ENCODE data around the gene PARVA. TPM values are rescaled to one million over a fixed set of nuclear protein-coding genes. Genes with fewer than 3 reads are reported as not detected.

Gene PARVA
- total RNA-seq, 2 donors from 2014 or later, result 38.4 to 55.1 TPM

DNA sequence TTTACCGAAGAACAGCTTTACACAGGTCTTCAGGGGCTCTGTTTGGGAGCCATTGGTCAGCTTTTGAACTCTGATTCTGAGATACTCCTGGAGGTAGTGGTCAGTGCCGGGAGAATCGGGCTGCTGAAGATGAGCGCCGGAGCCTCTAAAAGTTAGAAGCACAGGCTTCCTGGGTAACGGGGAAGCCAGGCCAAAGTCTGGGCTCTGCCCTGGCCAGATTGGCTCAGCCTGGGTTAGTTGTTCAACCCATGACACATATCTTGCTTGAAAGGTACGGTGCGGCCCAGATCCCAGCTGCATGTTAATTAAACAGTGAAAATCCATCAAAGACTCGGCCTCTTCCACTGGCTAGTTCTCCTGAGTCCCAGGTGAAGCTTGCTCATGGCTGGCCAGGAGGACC is 18.0 kb downstream of the PARVA start:
- 92% methylated on average over 9 of the region's 9 CpGs for WGBS
- Histone ChIP-seq H3K4me3 (no peak overlapping the region), H3K9me3 (no peaks in the 10 kb centered on the region), H3K36me3 (no peaks in the 10 kb centered on the region), H3K27me3 (replicated peaks; ENCODE audit: insufficient read depth) (no peaks in the 10 kb centered on the region), H3K4me1 (replicated peaks) (peaks cover 4% of the 10 kb centered on the region), H3K27ac (no peak overlapping the region)
- DNase-seq (ENCODE audit: low spot score), result no peak
- intact Hi-C loops (cut with DNase I), result no loop called here
- TF ChIP-seq POLR2AphosphoS5 (IDR thresholded peaks at IDR 0.05) (no peak), POLR2A (IDR thresholded peaks at IDR 0.05) (no peak)
- TF ChIP-seq, protein P1, sequence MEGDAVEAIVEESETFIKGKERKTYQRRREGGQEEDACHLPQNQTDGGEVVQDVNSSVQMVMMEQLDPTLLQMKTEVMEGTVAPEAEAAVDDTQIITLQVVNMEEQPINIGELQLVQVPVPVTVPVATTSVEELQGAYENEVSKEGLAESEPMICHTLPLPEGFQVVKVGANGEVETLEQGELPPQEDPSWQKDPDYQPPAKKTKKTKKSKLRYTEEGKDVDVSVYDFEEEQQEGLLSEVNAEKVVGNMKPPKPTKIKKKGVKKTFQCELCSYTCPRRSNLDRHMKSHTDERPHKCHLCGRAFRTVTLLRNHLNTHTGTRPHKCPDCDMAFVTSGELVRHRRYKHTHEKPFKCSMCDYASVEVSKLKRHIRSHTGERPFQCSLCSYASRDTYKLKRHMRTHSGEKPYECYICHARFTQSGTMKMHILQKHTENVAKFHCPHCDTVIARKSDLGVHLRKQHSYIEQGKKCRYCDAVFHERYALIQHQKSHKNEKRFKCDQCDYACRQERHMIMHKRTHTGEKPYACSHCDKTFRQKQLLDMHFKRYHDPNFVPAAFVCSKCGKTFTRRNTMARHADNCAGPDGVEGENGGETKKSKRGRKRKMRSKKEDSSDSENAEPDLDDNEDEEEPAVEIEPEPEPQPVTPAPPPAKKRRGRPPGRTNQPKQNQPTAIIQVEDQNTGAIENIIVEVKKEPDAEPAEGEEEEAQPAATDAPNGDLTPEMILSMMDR (IDR thresholded peaks at IDR 0.05), result no peak

DNA sequence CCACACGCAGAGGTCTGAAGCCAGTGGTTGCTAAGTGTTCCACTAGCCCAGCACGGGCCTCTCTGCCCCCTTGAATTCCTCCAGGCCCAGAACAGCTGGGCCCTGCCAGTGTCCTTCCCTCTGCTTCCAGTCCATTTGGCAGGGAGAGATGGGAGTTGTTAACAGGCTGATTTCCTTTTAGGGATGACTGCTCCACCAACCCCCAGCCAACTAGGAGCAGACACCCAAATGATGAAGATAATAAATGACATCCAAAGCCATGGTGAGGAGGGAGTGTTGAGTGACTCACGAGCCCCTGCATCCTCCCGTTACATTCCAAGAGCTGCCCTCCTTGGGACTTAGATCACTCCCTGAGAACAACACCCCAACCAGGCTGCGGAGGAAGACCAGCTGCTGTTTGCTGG is 20.6 kb downstream of the PARVA start:
- Histone ChIP-seq H3K9me3 (no peaks in the 10 kb centered on the region), H3K4me3 (no peak overlapping the region), H3K27ac (peak overlapping the region; percentile 72 to 75), H3K27me3 (replicated peaks; ENCODE audit: insufficient read depth) (no peaks in the 10 kb centered on the region), H3K36me3 (no peaks in the 10 kb centered on the region), H3K4me1 (replicated peaks) (peaks cover 4% of the 10 kb centered on the region)
- 34% methylated on average over 5 of the region's 5 CpGs for WGBS
- intact Hi-C loops (cut with DNase I), result no loop called here
- TF ChIP-seq POLR2AphosphoS5 (IDR thresholded peaks at IDR 0.05) (peak; percentile 71), POLR2A (IDR thresholded peaks at IDR 0.05) (no peak)
- TF ChIP-seq, protein P1 (IDR thresholded peaks at IDR 0.05), result no peak
- peak; percentile 14 for DNase-seq (ENCODE audit: low spot score)

DNA sequence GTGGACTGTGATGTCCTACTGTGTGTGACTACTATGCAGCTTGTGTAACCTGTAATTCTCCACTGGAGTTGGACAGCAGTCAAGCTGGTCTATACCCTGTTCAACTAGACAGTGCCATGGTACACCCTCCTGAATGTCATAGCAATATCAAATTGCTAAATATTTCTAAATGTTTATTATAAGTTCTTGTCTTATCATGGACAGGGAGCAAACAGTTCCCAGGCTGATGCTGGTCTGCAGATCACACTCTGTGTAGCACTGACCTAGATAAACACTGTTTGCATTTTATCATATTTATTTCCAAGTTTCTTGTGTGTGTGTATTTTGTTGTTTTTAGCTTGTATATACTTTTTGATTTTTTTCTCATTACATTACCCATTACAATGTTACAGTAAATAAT is 22.0 kb downstream of the PARVA start:
- H3K9me3 ChIP-seq, result no peaks in the 10 kb centered on the region
- H3K27ac ChIP-seq, result peak overlapping the region; percentile 72 to 75
- TF ChIP-seq POLR2AphosphoS5 (IDR thresholded peaks at IDR 0.05) (no peak), POLR2A (IDR thresholded peaks at IDR 0.05) (no peak)
- TF ChIP-seq, protein P1 (IDR thresholded peaks at IDR 0.05), result no peak
- no peaks in the 10 kb centered on the region for H3K36me3 ChIP-seq
- no peak for DNase-seq (ENCODE audit: low spot score)
- H3K4me3 ChIP-seq, result no peak overlapping the region
- intact Hi-C loops (cut with DNase I), result no loop called here
- H3K27me3 ChIP-seq (replicated peaks; ENCODE audit: insufficient read depth), result no peaks in the 10 kb centered on the region
- peaks cover 11% of the 10 kb centered on the region for H3K4me1 ChIP-seq (replicated peaks)

DNA sequence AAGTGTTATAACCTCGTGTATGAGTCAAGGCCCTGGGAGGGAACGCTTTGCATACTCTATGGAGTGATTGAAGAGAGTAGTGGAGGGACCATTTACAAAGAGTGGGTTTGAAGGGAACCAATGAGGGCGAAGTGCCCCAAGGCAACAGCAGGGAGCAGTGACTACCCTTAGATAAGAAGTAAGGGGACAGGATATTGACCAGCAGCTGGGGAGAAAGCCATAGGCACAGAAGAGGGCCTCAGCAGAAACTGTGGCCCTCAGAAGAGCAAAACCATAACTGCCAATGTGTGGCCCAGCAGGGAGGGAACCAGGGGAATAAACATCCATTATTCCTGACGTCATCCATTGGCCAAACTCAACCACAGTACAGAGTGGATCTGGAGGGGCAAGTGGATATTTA is 24.7 kb downstream of the PARVA start:
- H3K4me1 ChIP-seq (replicated peaks), result peaks cover 11% of the 10 kb centered on the region
- WGBS, result 86% methylated on average over 4 of the region's 4 CpGs
- no peak overlapping the region for H3K4me3 ChIP-seq
- no peaks in the 10 kb centered on the region for H3K27me3 ChIP-seq (replicated peaks; ENCODE audit: insufficient read depth)
- TF ChIP-seq, protein P1 (IDR thresholded peaks at IDR 0.05), result no peak
- TF ChIP-seq POLR2A (IDR thresholded peaks at IDR 0.05), result no peak
- TF ChIP-seq POLR2AphosphoS5 (IDR thresholded peaks at IDR 0.05), result no peak
- intact Hi-C loops (cut with DNase I), result no loop called here
- H3K27ac ChIP-seq, result peak overlapping the region; percentile 45 to 54
- no peaks in the 10 kb centered on the region for H3K36me3 ChIP-seq
- DNase-seq (ENCODE audit: low spot score), result no peak
- H3K9me3 ChIP-seq, result no peaks in the 10 kb centered on the region

DNA sequence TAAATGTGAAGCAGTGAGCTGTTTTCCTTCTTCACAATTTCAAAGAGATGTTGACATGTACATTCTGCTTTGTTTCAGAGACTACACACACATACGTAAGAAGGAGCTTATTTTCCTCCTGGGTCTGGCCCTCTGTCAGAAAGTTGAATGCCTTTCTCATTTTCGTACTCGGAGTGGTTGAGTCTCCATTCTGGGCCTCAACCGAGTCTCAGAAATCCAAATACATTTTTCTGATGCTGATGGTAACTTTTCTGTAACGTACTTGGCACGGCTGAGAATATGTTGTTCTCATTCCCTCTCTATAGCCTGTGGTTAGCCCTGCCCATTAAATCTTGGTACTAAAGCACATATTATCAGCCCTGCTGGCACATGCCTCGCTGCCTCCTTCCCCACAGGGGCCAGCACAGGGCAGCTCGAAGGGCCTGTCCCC is 25.3 kb downstream of the PARVA start:
- DNase-seq (ENCODE audit: low spot score), result no peak
- intact Hi-C loops (cut with DNase I), result no loop called here

More for the DNA sequence above, 25.3 kb downstream of the PARVA start:
- Histone ChIP-seq H3K4me3 (no peak overlapping the region), H3K9me3 (no peaks in the 10 kb centered on the region), H3K27me3 (replicated peaks; ENCODE audit: insufficient read depth) (no peaks in the 10 kb centered on the region), H3K27ac (peak overlapping the region; percentile 45 to 54), H3K4me1 (replicated peaks) (peaks cover 11% of the 10 kb centered on the region), H3K36me3 (no peaks in the 10 kb centered on the region)
- no peak for TF ChIP-seq POLR2AphosphoS5 (IDR thresholded peaks at IDR 0.05)
- no peak for TF ChIP-seq POLR2A (IDR thresholded peaks at IDR 0.05)
- TF ChIP-seq, protein P1 (IDR thresholded peaks at IDR 0.05), result no peak
- WGBS, result 41% methylated on average over 8 of the region's 8 CpGs
